ENCODE results near the gene RAB11FIP4.

DNA sequence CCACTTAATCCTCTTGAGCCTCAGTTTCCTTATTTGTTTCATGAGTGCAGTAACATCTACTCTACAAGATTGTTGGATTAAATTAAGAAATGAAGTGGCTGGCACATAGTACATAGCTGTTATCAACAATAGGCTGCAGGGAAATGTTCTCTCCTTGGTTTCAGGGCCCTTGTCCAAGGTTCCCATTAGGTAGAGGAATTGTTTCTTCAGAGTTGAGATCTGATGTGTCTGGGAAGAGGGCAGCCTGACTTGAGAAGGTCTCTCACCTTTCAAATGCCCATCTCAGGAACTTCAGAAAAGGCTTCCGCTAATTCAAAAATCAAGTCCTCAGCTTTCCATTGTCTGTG is 87.6 kb downstream of the RAB11FIP4 start:
- TF ChIP-seq, protein P1, sequence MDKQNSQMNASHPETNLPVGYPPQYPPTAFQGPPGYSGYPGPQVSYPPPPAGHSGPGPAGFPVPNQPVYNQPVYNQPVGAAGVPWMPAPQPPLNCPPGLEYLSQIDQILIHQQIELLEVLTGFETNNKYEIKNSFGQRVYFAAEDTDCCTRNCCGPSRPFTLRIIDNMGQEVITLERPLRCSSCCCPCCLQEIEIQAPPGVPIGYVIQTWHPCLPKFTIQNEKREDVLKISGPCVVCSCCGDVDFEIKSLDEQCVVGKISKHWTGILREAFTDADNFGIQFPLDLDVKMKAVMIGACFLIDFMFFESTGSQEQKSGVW (CRISPR knock-in tag; IDR thresholded peaks at IDR 0.05; ENCODE audit: borderline replicate concordance) = no peak
- TF ChIP-seq ZNF891 (CRISPR knock-in tag; IDR thresholded peaks at IDR 0.05) = no peak
- TF ChIP-seq, protein P2, sequence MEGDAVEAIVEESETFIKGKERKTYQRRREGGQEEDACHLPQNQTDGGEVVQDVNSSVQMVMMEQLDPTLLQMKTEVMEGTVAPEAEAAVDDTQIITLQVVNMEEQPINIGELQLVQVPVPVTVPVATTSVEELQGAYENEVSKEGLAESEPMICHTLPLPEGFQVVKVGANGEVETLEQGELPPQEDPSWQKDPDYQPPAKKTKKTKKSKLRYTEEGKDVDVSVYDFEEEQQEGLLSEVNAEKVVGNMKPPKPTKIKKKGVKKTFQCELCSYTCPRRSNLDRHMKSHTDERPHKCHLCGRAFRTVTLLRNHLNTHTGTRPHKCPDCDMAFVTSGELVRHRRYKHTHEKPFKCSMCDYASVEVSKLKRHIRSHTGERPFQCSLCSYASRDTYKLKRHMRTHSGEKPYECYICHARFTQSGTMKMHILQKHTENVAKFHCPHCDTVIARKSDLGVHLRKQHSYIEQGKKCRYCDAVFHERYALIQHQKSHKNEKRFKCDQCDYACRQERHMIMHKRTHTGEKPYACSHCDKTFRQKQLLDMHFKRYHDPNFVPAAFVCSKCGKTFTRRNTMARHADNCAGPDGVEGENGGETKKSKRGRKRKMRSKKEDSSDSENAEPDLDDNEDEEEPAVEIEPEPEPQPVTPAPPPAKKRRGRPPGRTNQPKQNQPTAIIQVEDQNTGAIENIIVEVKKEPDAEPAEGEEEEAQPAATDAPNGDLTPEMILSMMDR (CRISPR knock-in tag; IDR thresholded peaks at IDR 0.05) = no peak
- TF ChIP-seq, protein P3, sequence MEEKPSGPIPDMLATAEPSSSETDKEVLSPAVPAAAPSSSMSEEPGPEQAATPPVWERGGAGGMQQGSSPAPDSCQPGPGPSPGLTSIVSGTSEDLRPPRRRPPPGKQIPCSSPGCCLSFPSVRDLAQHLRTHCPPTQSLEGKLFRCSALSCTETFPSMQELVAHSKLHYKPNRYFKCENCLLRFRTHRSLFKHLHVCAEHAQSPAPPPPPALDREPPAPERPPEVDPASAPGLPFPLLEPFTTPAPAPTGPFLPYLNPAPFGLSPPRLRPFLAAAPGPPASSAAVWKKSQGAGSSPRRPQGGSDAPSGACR (CRISPR knock-in tag; IDR thresholded peaks at IDR 0.05) = no peak
- no peak for TF ChIP-seq NFE2L2 (IDR thresholded peaks at IDR 0.05; ENCODE audit: low read length)
- TF ChIP-seq ZMYM4 (CRISPR knock-in tag; IDR thresholded peaks at IDR 0.05) = no peak
- TF ChIP-seq, protein P4, sequence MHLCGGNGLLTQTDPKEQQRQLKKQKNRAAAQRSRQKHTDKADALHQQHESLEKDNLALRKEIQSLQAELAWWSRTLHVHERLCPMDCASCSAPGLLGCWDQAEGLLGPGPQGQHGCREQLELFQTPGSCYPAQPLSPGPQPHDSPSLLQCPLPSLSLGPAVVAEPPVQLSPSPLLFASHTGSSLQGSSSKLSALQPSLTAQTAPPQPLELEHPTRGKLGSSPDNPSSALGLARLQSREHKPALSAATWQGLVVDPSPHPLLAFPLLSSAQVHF (CRISPR knock-in tag; IDR thresholded peaks at IDR 0.05) = no peak
- TF ChIP-seq RFX5 (IDR thresholded peaks at IDR 0.05; ENCODE audit: low read depth, low read length) = no peak
- no peak for TF ChIP-seq POLR2A (IDR thresholded peaks at IDR 0.05; ENCODE audit: insufficient read depth in 1 of 2, low read depth in 2 of 2, low read length in 2 of 2)
- TF ChIP-seq RARA (CRISPR knock-in tag; IDR thresholded peaks at IDR 0.05) = no peak
- TF ChIP-seq POLR2AphosphoS5 (IDR thresholded peaks at IDR 0.05; ENCODE audit: low read depth, low read length) = no peak
- TF ChIP-seq ZFP90 (CRISPR knock-in tag; IDR thresholded peaks at IDR 0.05; ENCODE audit: borderline replicate concordance) = no peak
- TF ChIP-seq, protein P5, sequence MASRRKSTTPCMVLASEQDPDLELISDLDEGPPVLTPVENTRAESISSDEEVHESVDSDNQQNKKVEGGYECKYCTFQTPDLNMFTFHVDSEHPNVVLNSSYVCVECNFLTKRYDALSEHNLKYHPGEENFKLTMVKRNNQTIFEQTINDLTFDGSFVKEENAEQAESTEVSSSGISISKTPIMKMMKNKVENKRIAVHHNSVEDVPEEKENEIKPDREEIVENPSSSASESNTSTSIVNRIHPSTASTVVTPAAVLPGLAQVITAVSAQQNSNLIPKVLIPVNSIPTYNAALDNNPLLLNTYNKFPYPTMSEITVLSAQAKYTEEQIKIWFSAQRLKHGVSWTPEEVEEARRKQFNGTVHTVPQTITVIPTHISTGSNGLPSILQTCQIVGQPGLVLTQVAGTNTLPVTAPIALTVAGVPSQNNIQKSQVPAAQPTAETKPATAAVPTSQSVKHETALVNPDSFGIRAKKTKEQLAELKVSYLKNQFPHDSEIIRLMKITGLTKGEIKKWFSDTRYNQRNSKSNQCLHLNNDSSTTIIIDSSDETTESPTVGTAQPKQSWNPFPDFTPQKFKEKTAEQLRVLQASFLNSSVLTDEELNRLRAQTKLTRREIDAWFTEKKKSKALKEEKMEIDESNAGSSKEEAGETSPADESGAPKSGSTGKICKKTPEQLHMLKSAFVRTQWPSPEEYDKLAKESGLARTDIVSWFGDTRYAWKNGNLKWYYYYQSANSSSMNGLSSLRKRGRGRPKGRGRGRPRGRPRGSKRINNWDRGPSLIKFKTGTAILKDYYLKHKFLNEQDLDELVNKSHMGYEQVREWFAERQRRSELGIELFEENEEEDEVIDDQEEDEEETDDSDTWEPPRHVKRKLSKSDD (CRISPR knock-in tag; IDR thresholded peaks at IDR 0.05; ENCODE audit: low read depth) = no peak

Measured in HepG2 (cell line).